Chondrocyte (in vitro differentiated cells): Measurements from ENCODE around the gene RAP2B. TPM values are rescaled to one million over a fixed set of nuclear protein-coding genes. Genes with fewer than 3 reads are reported as not detected.

Source experiments
- DNase-seq: peaks from one replicate; pipeline ENCODE4 v3.0.0; 2021; ENCODE audit warnings: mixed read lengths, low spot score
- H3K27ac Mint-ChIP-seq: one replicate; pipeline ENCODE4 v1.8.0; 2021; ENCODE audit warnings: mild to moderate bottlenecking, moderate library complexity, mixed read lengths; ENCODE audit not compliant: unreplicated experiment
- H3K27me3 Mint-ChIP-seq: 2 replicates; pipeline ENCODE4 v1.8.0; 2021; ENCODE audit warnings: low read depth, mixed read lengths
- H3K36me3 Mint-ChIP-seq: 2 replicates; pipeline ENCODE4 v1.8.0; 2021; ENCODE audit warnings: low read depth, mixed read lengths
- H3K4me1 Mint-ChIP-seq: 2 replicates; pipeline ENCODE4 v1.8.0; 2021; ENCODE audit warnings: low read depth, mild to moderate bottlenecking, mixed read lengths
- H3K4me3 Mint-ChIP-seq: one replicate; pipeline ENCODE4 v1.8.0; 2021; ENCODE audit warnings: mild to moderate bottlenecking, moderate library complexity, mixed read lengths; ENCODE audit not compliant: unreplicated experiment
- H3K9me3 Mint-ChIP-seq: 2 replicates; pipeline ENCODE4 v1.8.0; 2021; ENCODE audit warnings: low read depth, mixed read lengths
- CTCF ChIP-seq: fragments of 200-600 bp; sonication (generic); IDR thresholded peaks from 2 replicates; pipeline ENCODE4 v1.5.0; 2021; ENCODE audit warnings: antibody characterized with exemption, mild to moderate bottlenecking, moderate library complexity
- total RNA-seq: library from RNA; stranded (reverse); gene quantifications from 3 replicates; pipeline ENCODE4 v1.2.1, GENCODE V29; 2021

Gene RAP2B
- total RNA-seq, 1 donor from 2014 or later: 11.0 TPM

- no peak overlapping the region for H3K4me3 Mint-ChIP-seq
Observed at GRCh38 chr3:153142961-153143360, 19.1 kb upstream of the RAP2B start.

GRCh38 chr3:153144071-153144470 lies 18.0 kb upstream of the RAP2B start:
- Mint-ChIP-seq H3K9me3 (no peaks in the 10 kb centered on the region), H3K27ac (peak overlapping the region; percentile 91), H3K4me1 (peaks cover 57% of the 10 kb centered on the region), H3K36me3 (no peaks in the 10 kb centered on the region), H3K27me3 (no peaks in the 10 kb centered on the region), H3K4me3 (peak overlapping the region; percentile 38)
- DNase-seq: no peak
- no peak for TF ChIP-seq CTCF

More at GRCh38 chr3:153142961-153143360, 19.1 kb upstream of the RAP2B start:
- H3K27ac Mint-ChIP-seq: no peak overlapping the region
- H3K9me3 Mint-ChIP-seq: no peaks in the 10 kb centered on the region
- DNase-seq: no peak
- no peaks in the 10 kb centered on the region for H3K36me3 Mint-ChIP-seq
- H3K4me1 Mint-ChIP-seq: peaks cover 68% of the 10 kb centered on the region
- no peak for TF ChIP-seq CTCF
- H3K27me3 Mint-ChIP-seq: no peaks in the 10 kb centered on the region

GRCh38 chr3:153144779-153145178 lies 17.2 kb upstream of the RAP2B start:
- H3K27me3 Mint-ChIP-seq: no peaks in the 10 kb centered on the region
- no peaks in the 10 kb centered on the region for H3K36me3 Mint-ChIP-seq
- H3K4me1 Mint-ChIP-seq: peaks cover 51% of the 10 kb centered on the region
- no peaks in the 10 kb centered on the region for H3K9me3 Mint-ChIP-seq
- TF ChIP-seq CTCF: no peak
- peak overlapping the region; percentile 91 for H3K27ac Mint-ChIP-seq
- no peak for DNase-seq
- peak overlapping the region; percentile 38 for H3K4me3 Mint-ChIP-seq

- TF ChIP-seq CTCF: no peak
- no peak for DNase-seq
- peaks cover 46% of the 10 kb centered on the region for H3K4me1 Mint-ChIP-seq
- H3K9me3 Mint-ChIP-seq: no peaks in the 10 kb centered on the region
- no peaks in the 10 kb centered on the region for H3K36me3 Mint-ChIP-seq
- H3K27me3 Mint-ChIP-seq: no peaks in the 10 kb centered on the region
- H3K4me3 Mint-ChIP-seq: no peak overlapping the region
- H3K27ac Mint-ChIP-seq: peak overlapping the region; percentile 91
Observed at GRCh38 chr3:153145454-153145853, 16.6 kb upstream of the RAP2B start.

GRCh38 chr3:153146191-153147053 lies 15.6 kb upstream of the RAP2B start:
- Mint-ChIP-seq H3K27ac (peak overlapping the region; percentile 39), H3K9me3 (no peaks in the 10 kb centered on the region), H3K27me3 (no peaks in the 10 kb centered on the region), H3K4me1 (peaks cover 40% of the 10 kb centered on the region), H3K4me3 (no peak overlapping the region), H3K36me3 (no peaks in the 10 kb centered on the region)
- no peak for TF ChIP-seq CTCF
- DNase-seq: no peak
